HG03025 (cell line): Measurements from ENCODE around the gene GOPC.
"Not testable (repeated sequence)": the region's sequence is repeated elsewhere in the genome, so short reads cannot be mapped to it uniquely, and the experiment has no call there.

ENCODE experiments used
- ATAC-seq: cut with Tn5 transposase; IDR thresholded peaks from one replicate; pipeline ENCODE4 v1.9.1; 2021; ENCODE audit warnings: mild to moderate bottlenecking, moderate library complexity; ENCODE audit not compliant: unreplicated experiment, low FRiP score

Gene GOPC

GRCh38 chr6:117602151-117602898 lies at the start of gene GOPC:
TSS of gene GOPC (minus strand) at chr6:117602511. CDS start at chr6:117602288, 223 bp downstream.
- peak; percentile 93 for ATAC-seq

GRCh38 chr6:117651984-117652383 lies 49.7 kb upstream of the GOPC start:
- ATAC-seq = not testable (repeated sequence)

- no peak for ATAC-seq
These were observed 40.7 kb upstream of the GOPC start for GRCh38 chr6:117642976-117643375.

- ATAC-seq = no peak
These were observed 35.5 kb upstream of the GOPC start for GRCh38 chr6:117637770-117638169.

- ATAC-seq = no peak
These were observed 26.9 kb upstream of the GOPC start for GRCh38 chr6:117629119-117629660.

- no peak for ATAC-seq
These were observed 25.2 kb upstream of the GOPC start for GRCh38 chr6:117627533-117627932.

GRCh38 chr6:117624869-117625481 lies 22.7 kb upstream of the GOPC start:
- no peak for ATAC-seq

- ATAC-seq = no peak
These were observed 16.9 kb upstream of the GOPC start for GRCh38 chr6:117619178-117619577.

GRCh38 chr6:117617210-117618035 lies 15.1 kb upstream of the GOPC start:
- no peak for ATAC-seq

- ATAC-seq = no peak
These were observed 14.3 kb upstream of the GOPC start for GRCh38 chr6:117616391-117617209.

GRCh38 chr6:117615750-117616390 lies 13.6 kb upstream of the GOPC start:
- no peak for ATAC-seq

- ATAC-seq = no peak
These were observed 11.7 kb upstream of the GOPC start for GRCh38 chr6:117613920-117614560.

- no peak for ATAC-seq
These were observed 5.2 kb upstream of the GOPC start for GRCh38 chr6:117607511-117607910.

GRCh38 chr6:117605169-117605826 lies 3.0 kb upstream of the GOPC start:
- peak; percentile 33 for ATAC-seq

- ATAC-seq = no peak
These were observed 1.5 kb upstream of the GOPC start for GRCh38 chr6:117603821-117604220.

GRCh38 chr6:117602899-117603588 lies 733 bp upstream of the GOPC start:
- ATAC-seq = no peak

- peak; percentile 15 for ATAC-seq
These were observed 530 bp downstream of the GOPC start for GRCh38 chr6:117601811-117602150.
